AG09319 (cell line): ENCODE data around the gene ZNF512B.
"Not testable (repeated sequence)": the region's sequence is repeated elsewhere in the genome, so short reads cannot be mapped to it uniquely, and the experiment has no call there.

Experiments
- DNase-seq: peaks from one replicate; pipeline ENCODE4 v3.0.0-alpha.2; 2010; ENCODE audit warnings: low read depth; ENCODE audit errors: extremely low read depth
- CTCF ChIP-seq: IDR thresholded peaks from 2 replicates; pipeline ENCODE4 v1.5.1; 2011; ENCODE audit warnings: low read depth, mild to moderate bottlenecking, inconsistent platforms, low read length, moderate library complexity

The ZNF512B gene

GRCh38 chr20:63929071-63929470 lies 40.7 kb downstream of the ZNF512B start:
- DNase-seq: no peak
- TF ChIP-seq CTCF: no peak

- no peak for TF ChIP-seq CTCF
Measured at GRCh38 chr20:63926298-63926697, 43.4 kb downstream of the ZNF512B start.

GRCh38 chr20:63924241-63924640 lies 45.5 kb downstream of the ZNF512B start:
- DNase-seq: no peak
- no peak for TF ChIP-seq CTCF

More at GRCh38 chr20:63926298-63926697, 43.4 kb downstream of the ZNF512B start:
- DNase-seq: no peak

- no peak for DNase-seq
- TF ChIP-seq CTCF: no peak
Measured at GRCh38 chr20:63923651-63924050, 46.1 kb downstream of the ZNF512B start.

- no peak for TF ChIP-seq CTCF
- no peak for DNase-seq
Measured at GRCh38 chr20:63920226-63920625, 49.5 kb downstream of the ZNF512B start.

- TF ChIP-seq CTCF: no peak
- no peak for DNase-seq
Measured at GRCh38 chr20:63919130-63919529, 50.6 kb downstream of the ZNF512B start.

GRCh38 chr20:63917811-63918210 lies 51.9 kb downstream of the ZNF512B start:
- TF ChIP-seq CTCF: no peak
- DNase-seq: no peak

- not testable (repeated sequence) for DNase-seq
Measured at GRCh38 chr20:63916371-63916939, 53.3 kb downstream of the ZNF512B start.
